Measurements from ENCODE around the gene PIGN. TPM values are rescaled to one million over a fixed set of nuclear protein-coding genes. Genes with fewer than 3 reads are reported as not detected.

Gene PIGN
- total and polyA plus RNA-seq, 2 donors from 2014 or later = 4.5 to 30.5 TPM

GRCh38 chr18:62151068-62151771 lies 35.6 kb downstream of the PIGN start:
- H3K27me3 ChIP-seq (ENCODE audit: control insufficient read depth, insufficient read depth, low read length) = no peaks in the 10 kb centered on the region
- no peak for DNase-seq
- no peak overlapping the region for H3K9ac ChIP-seq (ENCODE audit: low read length in 3 of 3)
- H3K4me1 ChIP-seq (ENCODE audit: control insufficient read depth in 2 of 3, insufficient read depth in 2 of 3, low read depth in 1 of 3, low read length in 3 of 3) = no peaks in the 10 kb centered on the region
- H3K4me3 ChIP-seq (ENCODE audit: low read length in 3 of 3) = no peak overlapping the region
- H3K9me3 ChIP-seq (ENCODE audit: control insufficient read depth in 2 of 3, insufficient read depth in 1 of 3, low read length in 3 of 3) = no peaks in the 10 kb centered on the region
- peaks cover 0 to 2% (median 0%) of the 10 kb centered on the region in 3 donors for H3K36me3 ChIP-seq (ENCODE audit: control insufficient read depth in 2 of 3, insufficient read depth in 3 of 3, low read length in 3 of 3)
- intact Hi-C loops (cut with DNase I) = no loop called here
- no peak for FAIRE-seq
- no peak for TF ChIP-seq CTCF (IDR thresholded peaks at IDR 0.05; ENCODE audit: borderline replicate concordance, extremely low read depth, insufficient read depth)
- no peak overlapping the region for H3K27ac ChIP-seq (ENCODE audit: low read depth in 2 of 2, low read length in 2 of 2)

GRCh38 chr18:62144338-62144737 lies 42.5 kb downstream of the PIGN start:
- FAIRE-seq = no peak
- intact Hi-C loops (cut with DNase I) = no loop called here
- H3K27me3 ChIP-seq (ENCODE audit: control insufficient read depth, insufficient read depth, low read length) = no peaks in the 10 kb centered on the region
- no peak overlapping the region for H3K9ac ChIP-seq (ENCODE audit: low read length in 3 of 3)
- H3K4me3 ChIP-seq (ENCODE audit: low read length in 3 of 3) = no peak overlapping the region
- no peak overlapping the region for H3K27ac ChIP-seq (ENCODE audit: low read depth in 2 of 2, low read length in 2 of 2)
- H3K36me3 ChIP-seq (ENCODE audit: control insufficient read depth in 2 of 3, insufficient read depth in 3 of 3, low read length in 3 of 3) = peaks cover 0 to 9% (median 0%) of the 10 kb centered on the region in 3 donors
- H3K4me1 ChIP-seq (ENCODE audit: control insufficient read depth in 2 of 3, insufficient read depth in 2 of 3, low read depth in 1 of 3, low read length in 3 of 3) = no peaks in the 10 kb centered on the region
- TF ChIP-seq CTCF (IDR thresholded peaks at IDR 0.05; ENCODE audit: borderline replicate concordance, extremely low read depth, insufficient read depth) = no peak
- no peaks in the 10 kb centered on the region for H3K9me3 ChIP-seq (ENCODE audit: control insufficient read depth in 2 of 3, insufficient read depth in 1 of 3, low read length in 3 of 3)
- no peak for DNase-seq

GRCh38 chr18:62140259-62140658 lies 46.6 kb downstream of the PIGN start:
- Histone ChIP-seq H3K9me3 (ENCODE audit: control insufficient read depth in 2 of 3, insufficient read depth in 1 of 3, low read length in 3 of 3) (no peaks in the 10 kb centered on the region), H3K9ac (ENCODE audit: low read length in 3 of 3) (no peak overlapping the region), H3K27ac (ENCODE audit: low read depth in 2 of 2, low read length in 2 of 2) (no peak overlapping the region), H3K36me3 (ENCODE audit: control insufficient read depth in 2 of 3, insufficient read depth in 3 of 3, low read length in 3 of 3) (peaks cover 0 to 9% (median 0%) of the 10 kb centered on the region in 3 donors), H3K27me3 (ENCODE audit: control insufficient read depth, insufficient read depth, low read length) (no peaks in the 10 kb centered on the region), H3K4me1 (ENCODE audit: control insufficient read depth in 2 of 3, insufficient read depth in 2 of 3, low read depth in 1 of 3, low read length in 3 of 3) (no peaks in the 10 kb centered on the region), H3K4me3 (ENCODE audit: low read length in 3 of 3) (no peak overlapping the region)
- intact Hi-C loops (cut with DNase I) = no loop called here
- no peak for DNase-seq
- FAIRE-seq = no peak
- TF ChIP-seq CTCF (IDR thresholded peaks at IDR 0.05; ENCODE audit: borderline replicate concordance, extremely low read depth, insufficient read depth) = no peak
